GM12872 (cell line): ENCODE measurements around the gene RAG1.

ENCODE experiments used
- TF ChIP-seq, protein P1 (sequence below): IDR thresholded peaks from 3 replicates; pipeline ENCODE4 v1.5.1; 2011; ENCODE audit warnings: low read depth, mild to moderate bottlenecking, low read length, moderate library complexity; ENCODE audit not compliant: insufficient read depth

RAG1 gene

DNA sequence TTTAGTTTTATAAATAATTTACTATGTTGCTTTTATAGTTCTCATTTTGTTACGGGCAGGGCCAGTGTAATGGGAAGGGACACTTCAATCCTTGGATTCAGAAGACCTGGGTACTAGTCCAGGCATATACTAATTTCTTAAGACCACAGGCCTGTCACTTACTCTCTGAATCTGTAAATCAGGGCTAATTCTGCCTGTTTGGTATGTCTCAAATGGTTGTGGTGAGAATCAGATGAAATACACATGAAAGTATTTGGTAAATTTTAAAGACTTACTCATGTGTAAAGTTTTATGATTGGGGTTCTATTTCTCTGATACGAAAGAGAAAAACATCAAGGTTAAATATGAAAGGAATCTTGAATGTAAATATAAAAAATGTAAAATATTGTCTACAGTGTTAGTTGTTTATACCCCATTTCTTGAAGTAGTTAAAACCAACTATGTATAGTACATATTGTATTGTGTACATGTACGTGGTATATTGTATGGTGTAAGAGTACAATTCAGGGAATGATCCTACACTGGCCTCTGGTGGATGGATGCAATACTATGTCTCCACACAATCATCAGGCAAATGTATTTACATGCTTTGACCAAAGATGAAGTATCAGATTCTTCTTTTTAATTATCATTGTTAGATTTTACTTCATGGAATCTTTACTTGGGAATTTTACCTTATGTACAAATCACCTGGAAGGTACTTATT is 54.8 kb downstream of the RAG1 start:
- TF ChIP-seq, protein P1, sequence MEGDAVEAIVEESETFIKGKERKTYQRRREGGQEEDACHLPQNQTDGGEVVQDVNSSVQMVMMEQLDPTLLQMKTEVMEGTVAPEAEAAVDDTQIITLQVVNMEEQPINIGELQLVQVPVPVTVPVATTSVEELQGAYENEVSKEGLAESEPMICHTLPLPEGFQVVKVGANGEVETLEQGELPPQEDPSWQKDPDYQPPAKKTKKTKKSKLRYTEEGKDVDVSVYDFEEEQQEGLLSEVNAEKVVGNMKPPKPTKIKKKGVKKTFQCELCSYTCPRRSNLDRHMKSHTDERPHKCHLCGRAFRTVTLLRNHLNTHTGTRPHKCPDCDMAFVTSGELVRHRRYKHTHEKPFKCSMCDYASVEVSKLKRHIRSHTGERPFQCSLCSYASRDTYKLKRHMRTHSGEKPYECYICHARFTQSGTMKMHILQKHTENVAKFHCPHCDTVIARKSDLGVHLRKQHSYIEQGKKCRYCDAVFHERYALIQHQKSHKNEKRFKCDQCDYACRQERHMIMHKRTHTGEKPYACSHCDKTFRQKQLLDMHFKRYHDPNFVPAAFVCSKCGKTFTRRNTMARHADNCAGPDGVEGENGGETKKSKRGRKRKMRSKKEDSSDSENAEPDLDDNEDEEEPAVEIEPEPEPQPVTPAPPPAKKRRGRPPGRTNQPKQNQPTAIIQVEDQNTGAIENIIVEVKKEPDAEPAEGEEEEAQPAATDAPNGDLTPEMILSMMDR, result no peak

DNA sequence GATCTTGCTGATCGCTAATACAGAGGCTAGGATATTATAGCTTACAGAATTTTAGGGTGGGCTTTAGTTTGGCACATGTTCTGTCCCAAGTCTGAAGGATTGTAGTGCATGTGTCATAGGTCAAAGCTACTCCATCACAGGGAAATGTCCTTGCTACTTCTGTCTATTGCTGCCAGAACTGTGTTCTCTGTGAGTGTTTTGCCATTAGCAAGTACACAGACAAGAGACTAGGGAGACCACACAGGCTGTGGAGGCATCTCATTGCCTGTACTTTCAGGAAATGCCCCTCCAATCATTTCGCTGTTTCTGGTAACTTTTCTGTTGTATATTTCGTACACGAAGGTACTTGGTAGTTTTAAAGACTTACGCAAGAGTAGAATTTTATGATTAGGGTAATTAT is 55.7 kb downstream of the RAG1 start:
- TF ChIP-seq, protein P1, result no peak

DNA sequence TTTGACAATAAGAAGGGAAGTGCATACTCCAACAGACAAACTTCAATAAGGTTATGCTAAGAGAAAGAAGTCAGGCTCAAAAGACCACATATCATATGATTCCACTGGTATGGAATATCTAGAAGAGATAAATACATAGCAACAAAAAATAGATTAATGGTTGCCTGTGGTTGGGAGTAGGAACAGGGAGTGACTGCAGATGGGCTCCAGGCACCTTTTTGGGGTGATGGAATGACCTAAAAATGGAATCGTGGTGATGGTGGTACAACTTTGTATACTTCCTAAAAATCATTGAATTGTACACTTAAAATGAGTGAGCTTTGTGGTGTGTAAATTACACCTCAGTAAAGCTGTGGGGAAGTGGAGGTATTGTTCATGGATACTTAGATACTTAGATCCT is 59.2 kb downstream of the RAG1 start:
- TF ChIP-seq, protein P1, result no peak

DNA sequence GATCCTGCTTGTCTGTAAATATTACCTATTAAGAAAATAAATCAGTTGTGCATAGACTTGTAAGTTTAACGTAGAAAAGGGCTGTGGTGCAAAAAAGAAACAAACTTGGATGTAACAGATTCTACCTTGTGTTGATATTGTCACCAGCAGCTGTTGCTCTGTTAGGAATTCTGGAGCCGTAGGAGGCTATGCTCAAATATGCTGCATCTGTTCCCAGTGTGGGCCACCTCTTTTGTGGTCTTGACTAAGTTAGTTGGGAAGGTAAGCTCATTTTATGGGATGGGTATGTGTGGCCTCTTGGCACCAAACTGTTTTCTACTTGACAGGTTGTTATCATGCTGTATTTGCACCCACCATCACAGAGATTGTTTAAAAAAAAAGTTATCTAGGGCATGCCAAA is 59.7 kb downstream of the RAG1 start:
- TF ChIP-seq, protein P1, result no peak

DNA sequence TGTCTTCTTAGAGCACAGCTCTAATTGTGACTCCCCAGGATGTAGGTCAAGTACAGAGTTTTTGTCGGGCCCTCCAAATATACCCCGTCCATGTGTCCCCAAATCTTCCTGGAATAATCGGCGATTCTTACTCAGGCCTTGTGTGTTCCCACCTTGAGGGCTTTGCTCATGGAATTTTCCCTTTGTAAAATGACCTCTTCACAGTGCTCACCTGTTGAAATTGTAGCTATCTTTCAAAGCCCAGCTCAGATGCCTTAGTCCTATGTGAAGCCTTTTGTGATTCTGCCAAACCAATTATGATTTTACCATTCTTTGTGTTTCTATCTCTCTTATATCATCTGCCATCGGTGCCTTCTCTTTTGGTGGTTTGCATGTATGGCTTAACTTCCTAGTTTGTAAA is 60.3 kb downstream of the RAG1 start:
- TF ChIP-seq, protein P1, result no peak

DNA sequence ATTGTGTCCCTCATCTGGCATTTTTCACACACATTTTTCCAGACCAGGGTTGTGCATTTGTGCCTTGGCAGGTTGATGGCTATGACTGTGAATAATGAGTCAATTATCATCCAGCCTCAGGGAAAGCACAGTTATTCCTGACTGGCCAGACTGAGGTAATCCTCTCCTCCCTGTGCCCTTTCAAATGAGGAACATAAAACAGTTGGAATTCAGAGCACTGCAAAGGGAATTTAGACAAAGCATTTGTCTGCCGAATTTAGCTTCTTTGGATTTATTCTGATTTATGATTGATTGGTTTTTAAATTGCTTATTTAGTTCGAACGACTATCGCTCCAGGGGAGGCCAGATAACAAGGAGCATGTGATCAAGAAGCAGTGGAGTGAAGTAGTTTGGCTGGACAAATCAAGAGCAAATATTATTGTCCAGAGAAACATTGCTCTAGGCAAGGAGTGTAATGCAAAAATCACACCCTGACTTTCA is 61.0 kb downstream of the RAG1 start:
- TF ChIP-seq, protein P1, result no peak
